GM12891 (cell line): ENCODE results near the gene MVB12A.

Experiments used
- POLR2A ChIP-seq: IDR thresholded peaks from 2 replicates; pipeline ENCODE4 v1.6.1; 2011; ENCODE audit warnings: low read depth, low read length, control low read depth
- POLR2AphosphoS5 ChIP-seq: IDR thresholded peaks from 2 replicates; pipeline ENCODE4 v1.6.1; 2011; ENCODE audit warnings: low read depth, low read length, control low read depth
- TAF1 ChIP-seq: IDR thresholded peaks from 2 replicates; pipeline ENCODE4 v1.6.1; 2011; ENCODE audit warnings: low read depth, low read length, control low read depth

DNA sequence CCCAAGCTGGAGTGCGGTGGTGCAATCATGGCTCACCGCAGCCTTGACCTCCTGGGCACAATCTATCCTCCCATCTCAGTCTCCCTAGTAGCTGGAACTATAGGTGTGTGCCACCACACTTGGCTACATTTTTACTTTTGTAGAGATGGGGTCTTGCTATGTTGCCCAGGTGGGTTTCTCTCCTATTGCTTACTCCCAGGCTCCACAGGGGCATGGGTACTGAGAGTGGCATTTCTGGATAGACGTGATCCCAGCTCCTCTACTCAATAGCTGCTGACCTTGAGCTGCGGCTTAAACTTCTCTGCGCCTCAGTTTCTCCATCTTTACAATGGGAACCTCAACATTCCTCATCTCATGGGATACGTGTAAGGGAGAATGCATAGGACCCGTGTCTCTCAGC, 11.6 kb downstream of the MVB12A start:
- TF ChIP-seq TAF1 (no peak), POLR2A (no peak), POLR2AphosphoS5 (no peak)
